IMR-90 (cell line): ENCODE data around the gene NOL4L. TPM values are rescaled to one million over a fixed set of nuclear protein-coding genes. Genes with fewer than 3 reads are reported as not detected.

Experiments
- ATAC-seq: fragments of 200-7000 bp; cut with Tn5 transposase; 2 replicates; pipeline ENCODE4 v1.9.1; 2020; ENCODE audit warnings: low read depth, mild to moderate bottlenecking, moderate library complexity
- BruUV-seq: library from RNA; stranded (reverse); fragments of 400-500 nt; replicated peaks from 2 replicates; lab custom pipeline; 2021; lab: Mats Ljungman, UMichigan
- CTCF ChIA-PET: fragments of 300-600 bp; formaldehyde crosslinking; extraction: SDS; loops from one replicate; lab custom pipeline; 2021; ENCODE audit warnings: antibody characterized with exemption; lab: Yijun Ruan, JAX
- POLR2A ChIA-PET: fragments of 300-600 bp; sonication (Branson Sonifier 250); formaldehyde crosslinking; loops from one replicate; lab custom pipeline; 2022; ENCODE audit warnings: antibody characterized with exemption; ENCODE audit not compliant: unreplicated experiment; lab: Charles Lee
- DNase-seq: peaks from one replicate; pipeline ENCODE4 v3.0.0; 2013
- H2AFZ ChIP-seq: replicated peaks from 2 replicates; pipeline ENCODE3; 2013; ENCODE audit warnings: low read length, mild to moderate bottlenecking; ENCODE audit not compliant: poor library complexity
- H2AK5ac ChIP-seq: 2 replicates; pipeline ENCODE4 v1.6.1; 2013; ENCODE audit warnings: low read depth, low read length, inconsistent platforms
- H2AK9ac ChIP-seq: replicated peaks from 2 replicates; pipeline ENCODE3; 2013; ENCODE audit warnings: mild to moderate bottlenecking, low read depth, low read length, moderate library complexity; ENCODE audit not compliant: poor library complexity
- H2BK120ac ChIP-seq: 2 replicates; pipeline ENCODE4 v1.6.1; 2013; ENCODE audit warnings: low read depth, low read length, inconsistent platforms
- H2BK15ac ChIP-seq: 3 replicates; pipeline ENCODE4 v1.6.1; 2013; ENCODE audit warnings: low read depth, low read length, inconsistent platforms
- H2BK20ac ChIP-seq: 2 replicates; pipeline ENCODE4 v1.6.1; 2013; ENCODE audit warnings: low read depth, mild to moderate bottlenecking, inconsistent platforms, low read length, moderate library complexity
- H2BK5ac ChIP-seq: 2 replicates; pipeline ENCODE4 v1.6.1; 2013; ENCODE audit warnings: mild to moderate bottlenecking, low read depth, low read length, inconsistent platforms; ENCODE audit not compliant: poor library complexity, severe bottlenecking
- H3K14ac ChIP-seq: replicated peaks from 2 replicates; pipeline ENCODE4 v1.6.1; 2013; ENCODE audit warnings: low read depth, low read length, inconsistent platforms
- H3K18ac ChIP-seq: 2 replicates; pipeline ENCODE4 v1.6.1; 2013; ENCODE audit warnings: low read depth, low read length, control low read depth
- H3K23ac ChIP-seq: 2 replicates; pipeline ENCODE4 v1.6.1; 2013; ENCODE audit warnings: low read depth, low read length, inconsistent platforms
- H3K27ac ChIP-seq: 2 replicates; pipeline ENCODE4 v1.5.1; 2013; ENCODE audit warnings: mild to moderate bottlenecking, control low read depth, low read length; ENCODE audit not compliant: insufficient read depth
- H3K27me3 ChIP-seq: 2 replicates; pipeline ENCODE4 v1.6.1; 2013; ENCODE audit warnings: low read length; ENCODE audit not compliant: control insufficient read depth, insufficient read depth
- H3K36me3 ChIP-seq: 2 replicates; pipeline ENCODE4 v1.6.1; 2013; ENCODE audit warnings: low read length, mixed read lengths; ENCODE audit not compliant: control insufficient read depth, insufficient read depth
- H3K4ac ChIP-seq: 2 replicates; pipeline ENCODE4 v1.6.1; 2013; ENCODE audit warnings: low read depth, low read length, inconsistent platforms
- H3K4me1 ChIP-seq: 2 replicates; pipeline ENCODE4 v1.6.1; 2013; ENCODE audit warnings: low read length, mixed read lengths; ENCODE audit not compliant: control insufficient read depth, insufficient read depth
- H3K4me2 ChIP-seq: 2 replicates; pipeline ENCODE4 v1.6.1; 2013; ENCODE audit warnings: low read depth, mild to moderate bottlenecking, control low read depth, low read length, moderate library complexity
- H3K4me3 ChIP-seq: 2 replicates; pipeline ENCODE4 v1.5.1; 2013; ENCODE audit warnings: low read depth, mild to moderate bottlenecking, control low read depth, low read length, moderate library complexity; ENCODE audit not compliant: insufficient read depth
- H3K56ac ChIP-seq: 2 replicates; pipeline ENCODE4 v1.6.1; 2013; ENCODE audit warnings: low read length, inconsistent platforms; ENCODE audit not compliant: insufficient read depth; ENCODE audit errors: extremely low read depth
- H3K79me1 ChIP-seq, 2 experiments: 2 replicates each; pipeline ENCODE4 v1.6.1; 2013; ENCODE audit warnings: low read length in 2 of 2, inconsistent platforms in 1 of 2, low read depth in 1 of 2
- H3K9ac ChIP-seq: 2 replicates; pipeline ENCODE4 v1.6.1; 2013; ENCODE audit warnings: low read depth, low read length, control low read depth
- H3K9me1 ChIP-seq: 2 replicates; pipeline ENCODE4 v1.6.1; 2013; ENCODE audit warnings: low read length, inconsistent platforms; ENCODE audit not compliant: insufficient read depth
- H3K9me3 ChIP-seq: 2 replicates; pipeline ENCODE4 v1.6.1; 2013; ENCODE audit warnings: low read length; ENCODE audit not compliant: control insufficient read depth, insufficient read depth
- H4K20me1 ChIP-seq: 2 replicates; pipeline ENCODE4 v1.6.1; 2013; ENCODE audit warnings: low read length, inconsistent platforms; ENCODE audit not compliant: insufficient read depth
- H4K5ac ChIP-seq: 2 replicates; pipeline ENCODE4 v1.6.1; 2013; ENCODE audit warnings: mild to moderate bottlenecking, low read depth, low read length, control low read depth
- H4K8ac ChIP-seq, 2 experiments: 2 replicates each; pipeline ENCODE4 v1.6.1; 2013; ENCODE audit warnings: low read depth in 2 of 2, low read length in 2 of 2, control low read depth in 1 of 2, inconsistent platforms in 1 of 2
- H4K91ac ChIP-seq: 2 replicates; pipeline ENCODE4 v1.6.1; 2013; ENCODE audit warnings: low read depth, low read length, inconsistent platforms; ENCODE audit not compliant: insufficient read depth
- CEBPB ChIP-seq: IDR thresholded peaks from 2 replicates; pipeline ENCODE4 v1.6.1; 2012; ENCODE audit warnings: low read depth, low read length, improper control_type of control experiment
- CHD1 ChIP-seq: IDR thresholded peaks from 2 replicates; pipeline ENCODE4 v1.6.1; 2012; ENCODE audit warnings: low read depth, low read length, improper control_type of control experiment
- FOS ChIP-seq: fragments of 150-350 bp; IDR thresholded peaks from 2 replicates; pipeline ENCODE4 v1.6.1; 2016; ENCODE audit warnings: low read depth, low read length
- MAZ ChIP-seq: IDR thresholded peaks from 2 replicates; pipeline ENCODE4 v1.6.1; 2012; ENCODE audit warnings: low read depth, mild to moderate bottlenecking, low read length, improper control_type of control experiment, moderate library complexity, borderline replicate concordance
- MXI1 ChIP-seq: IDR thresholded peaks from 2 replicates; pipeline ENCODE4 v1.6.1; 2012; ENCODE audit warnings: low read depth, mild to moderate bottlenecking, low read length, moderate library complexity, borderline replicate concordance
- NFE2L2 ChIP-seq: fragments of 150-350 bp; IDR thresholded peaks from 2 replicates; pipeline ENCODE4 v1.6.1; 2016; ENCODE audit warnings: low read depth, mild to moderate bottlenecking, low read length
- POLR2A ChIP-seq: IDR thresholded peaks from 2 replicates; pipeline ENCODE4 v1.6.1; 2012; ENCODE audit warnings: mild to moderate bottlenecking, low read depth, low read length
- RAD21 ChIP-seq: IDR thresholded peaks from 2 replicates; pipeline ENCODE4 v1.6.1; 2012; ENCODE audit warnings: low read length, improper control_type of control experiment
- RCOR1 ChIP-seq: IDR thresholded peaks from 2 replicates; pipeline ENCODE4 v1.6.1; 2012; ENCODE audit warnings: mild to moderate bottlenecking, low read length, improper control_type of control experiment; ENCODE audit not compliant: insufficient replicate concordance
- RFX5 ChIP-seq: IDR thresholded peaks from 2 replicates; pipeline ENCODE4 v1.8.0; 2012; ENCODE audit warnings: low read depth, mild to moderate bottlenecking, low read length, moderate library complexity
- SMC3 ChIP-seq: fragments of 150-350 bp; IDR thresholded peaks from 2 replicates; pipeline ENCODE4 v1.6.1; 2016; ENCODE audit warnings: low read depth, mild to moderate bottlenecking, antibody characterized with exemption, low read length, moderate library complexity
- WGBS, 2 experiments: methylation state at CpG; one replicate each; pipeline versions ENCODE4 v1.1.5 to v1.1.7; 2013; ENCODE audit warnings: missing lambda C conversion rate in 2 of 2; ENCODE audit not compliant: insufficient read length in 1 of 2; ENCODE audit errors: extremely low coverage in 2 of 2; 5-methylcytosine and 5-hydroxymethylcytosine counted together
- dilution Hi-C: fragments of 300-500 bp; cut with HindIII; formaldehyde crosslinking; loops from one replicate; pipeline ENCODE4 v1.14.3; 2018; ENCODE audit warnings: low sequenced_read_pairs; ENCODE audit not compliant: unreplicated experiment
- in situ Hi-C: fragments of 300-500 bp; cut with MboI; formaldehyde crosslinking; loops from 3 replicates; pipeline ENCODE4 v1.14.3; 2019; ENCODE audit warnings: low sequenced_read_pairs, inconsistent platforms, mixed read lengths
- intact Hi-C: fragments of 100-400 bp; cut with micrococcal nuclease; formaldehyde crosslinking; loops from 2 replicates; pipeline ENCODE4 v1.10.0; 2022
- polyA plus RNA-seq, 3 experiments: library from polyadenylated mRNA; depleted of rRNA; stranded (reverse); fragments of >200 nt; gene quantifications; 2 replicates each; pipeline ENCODE4 v1.2.3, GENCODE V29; 2012; ENCODE audit warnings: low replicate concordance in 1 of 3
- total RNA-seq: library from RNA; depleted of rRNA; stranded (reverse); fragments of >200 nt; gene quantifications from 2 replicates; pipeline ENCODE4 v1.2.3, GENCODE V29; 2012
- TF ChIP-seq, protein P1 (sequence below): fragments of 150-350 bp; IDR thresholded peaks from 2 replicates; pipeline ENCODE4 v1.6.1; 2017; ENCODE audit warnings: mild to moderate bottlenecking, antibody characterized with exemption, low read length, low read depth
- TF ChIP-seq, protein P2 (sequence below): fragments of 150-350 bp; IDR thresholded peaks from 2 replicates; pipeline ENCODE4 v1.6.1; 2016; ENCODE audit warnings: low read depth, mild to moderate bottlenecking, low read length, moderate library complexity, borderline replicate concordance
- TF ChIP-seq, protein P3 (sequence below): conservative IDR thresholded peaks from 2 replicates; pipeline ENCODE4 v1.5.1; 2012; ENCODE audit warnings: mild to moderate bottlenecking, low read depth, low read length, improper control_type of control experiment

NOL4L gene
- total and polyA plus RNA-seq, 2 of the 4 experiments (the other 2 are of a cell fraction), result 4.7 to 13.3 TPM

DNA sequence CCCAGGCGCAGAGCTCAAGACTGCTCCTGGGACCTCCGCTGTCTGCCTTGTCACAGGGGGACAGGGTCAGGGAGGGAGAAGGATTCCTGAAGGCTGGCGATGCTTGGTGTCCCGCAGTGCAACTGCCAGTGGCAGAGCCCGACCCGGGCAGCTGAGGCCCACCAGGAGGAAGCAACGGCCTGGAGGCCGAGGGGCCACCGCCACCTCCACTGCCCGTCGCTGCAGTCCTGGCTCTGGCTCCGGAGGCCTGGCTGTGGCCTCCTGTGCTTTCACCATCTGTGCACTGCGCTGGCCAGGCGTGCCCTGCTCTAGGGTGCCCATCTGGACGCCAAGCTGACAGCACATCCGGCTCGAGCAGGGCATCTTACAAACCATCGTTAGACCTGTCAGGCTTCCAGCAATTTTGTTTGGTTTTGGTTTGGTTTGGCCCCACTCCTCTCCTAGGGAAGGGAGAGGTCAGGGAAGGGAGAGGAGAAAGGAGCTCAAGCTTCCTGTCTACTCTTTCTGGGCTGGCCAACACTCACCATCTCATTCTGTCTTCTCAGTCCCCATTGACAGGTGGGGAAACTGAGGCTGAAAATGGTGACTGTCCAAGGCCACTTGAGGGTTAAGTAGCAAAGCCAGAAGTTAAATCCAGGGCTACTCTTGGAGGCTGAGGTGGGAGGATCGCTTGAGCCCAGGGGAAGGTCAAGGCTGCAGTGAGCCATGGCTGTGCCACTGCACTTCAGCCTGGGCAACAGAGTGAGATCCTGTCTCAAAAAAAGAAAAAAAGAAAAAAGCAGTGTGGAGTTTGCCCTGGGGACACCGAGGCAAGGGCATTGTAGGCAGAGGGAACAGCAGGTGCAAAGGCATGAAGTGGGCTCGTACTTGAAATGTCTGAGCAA lies 37.7 kb upstream of the NOL4L start:
- H3K36me3 ChIP-seq, result no peaks in the 10 kb centered on the region
- H3K4me2 ChIP-seq, result no peak overlapping the region
- no peak for ATAC-seq
- H3K79me1 ChIP-seq, result no peaks in the 10 kb centered on the region
- no peak overlapping the region for H3K14ac ChIP-seq
- no peak overlapping the region for H2BK20ac ChIP-seq
- no peaks in the 10 kb centered on the region for H4K20me1 ChIP-seq
- H4K5ac ChIP-seq, result no peak overlapping the region
- H2AK5ac ChIP-seq, result no peak overlapping the region
- no peak overlapping the region for H2BK5ac ChIP-seq
- no peak overlapping the region for H3K18ac ChIP-seq
- H4K8ac ChIP-seq, result no peak overlapping the region
- WGBS, 2 experiments, result 82% methylated on average over 11 of the region's 21 CpGs; no CpG with 5 or more reads in 1 of the 2 experiments
- dilution Hi-C loops, result no loop called here
- in situ Hi-C loops, result no loop called here
- ChIA-PET CTCF (no interaction called here), POLR2A (no interaction called here)
- H3K9ac ChIP-seq, result no peak overlapping the region
- no peak overlapping the region for H3K4me3 ChIP-seq
- no peaks in the 10 kb centered on the region for H3K9me3 ChIP-seq
- H3K56ac ChIP-seq, result no peak overlapping the region
- intact Hi-C loops, result loop anchor here (10.0 kb wide), 1 partner anchor 62 kb away; no protein-coding TSS in a partner anchor
- no peak overlapping the region for H2BK15ac ChIP-seq
- H2BK120ac ChIP-seq, result no peak overlapping the region
- H3K27me3 ChIP-seq, result peaks cover 51% of the 10 kb centered on the region
- no peaks in the 10 kb centered on the region for H3K9me1 ChIP-seq
- BruUV-seq, result no TSS peak
- no peak for DNase-seq
- no peak overlapping the region for H4K91ac ChIP-seq
- H2AK9ac ChIP-seq, result no peak overlapping the region
- H2AFZ ChIP-seq, result no peak overlapping the region
- H3K4me1 ChIP-seq, result peaks cover 1% of the 10 kb centered on the region; the same call in 1 of the 2 replicates
- H3K23ac ChIP-seq, result no peak overlapping the region
- H3K27ac ChIP-seq, result no peak overlapping the region
- TF ChIP-seq, protein P1, sequence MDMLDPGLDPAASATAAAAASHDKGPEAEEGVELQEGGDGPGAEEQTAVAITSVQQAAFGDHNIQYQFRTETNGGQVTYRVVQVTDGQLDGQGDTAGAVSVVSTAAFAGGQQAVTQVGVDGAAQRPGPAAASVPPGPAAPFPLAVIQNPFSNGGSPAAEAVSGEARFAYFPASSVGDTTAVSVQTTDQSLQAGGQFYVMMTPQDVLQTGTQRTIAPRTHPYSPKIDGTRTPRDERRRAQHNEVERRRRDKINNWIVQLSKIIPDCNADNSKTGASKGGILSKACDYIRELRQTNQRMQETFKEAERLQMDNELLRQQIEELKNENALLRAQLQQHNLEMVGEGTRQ, result no peak
- TF ChIP-seq SMC3, result no peak
- TF ChIP-seq RAD21, result no peak
- TF ChIP-seq, protein P2, sequence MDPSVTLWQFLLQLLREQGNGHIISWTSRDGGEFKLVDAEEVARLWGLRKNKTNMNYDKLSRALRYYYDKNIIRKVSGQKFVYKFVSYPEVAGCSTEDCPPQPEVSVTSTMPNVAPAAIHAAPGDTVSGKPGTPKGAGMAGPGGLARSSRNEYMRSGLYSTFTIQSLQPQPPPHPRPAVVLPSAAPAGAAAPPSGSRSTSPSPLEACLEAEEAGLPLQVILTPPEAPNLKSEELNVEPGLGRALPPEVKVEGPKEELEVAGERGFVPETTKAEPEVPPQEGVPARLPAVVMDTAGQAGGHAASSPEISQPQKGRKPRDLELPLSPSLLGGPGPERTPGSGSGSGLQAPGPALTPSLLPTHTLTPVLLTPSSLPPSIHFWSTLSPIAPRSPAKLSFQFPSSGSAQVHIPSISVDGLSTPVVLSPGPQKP, result no peak
- TF ChIP-seq CHD1, result no peak
- no peak for TF ChIP-seq FOS
- TF ChIP-seq MAZ, result no peak
- no peak for TF ChIP-seq CEBPB
- no peak for TF ChIP-seq RCOR1
- TF ChIP-seq, protein P3, sequence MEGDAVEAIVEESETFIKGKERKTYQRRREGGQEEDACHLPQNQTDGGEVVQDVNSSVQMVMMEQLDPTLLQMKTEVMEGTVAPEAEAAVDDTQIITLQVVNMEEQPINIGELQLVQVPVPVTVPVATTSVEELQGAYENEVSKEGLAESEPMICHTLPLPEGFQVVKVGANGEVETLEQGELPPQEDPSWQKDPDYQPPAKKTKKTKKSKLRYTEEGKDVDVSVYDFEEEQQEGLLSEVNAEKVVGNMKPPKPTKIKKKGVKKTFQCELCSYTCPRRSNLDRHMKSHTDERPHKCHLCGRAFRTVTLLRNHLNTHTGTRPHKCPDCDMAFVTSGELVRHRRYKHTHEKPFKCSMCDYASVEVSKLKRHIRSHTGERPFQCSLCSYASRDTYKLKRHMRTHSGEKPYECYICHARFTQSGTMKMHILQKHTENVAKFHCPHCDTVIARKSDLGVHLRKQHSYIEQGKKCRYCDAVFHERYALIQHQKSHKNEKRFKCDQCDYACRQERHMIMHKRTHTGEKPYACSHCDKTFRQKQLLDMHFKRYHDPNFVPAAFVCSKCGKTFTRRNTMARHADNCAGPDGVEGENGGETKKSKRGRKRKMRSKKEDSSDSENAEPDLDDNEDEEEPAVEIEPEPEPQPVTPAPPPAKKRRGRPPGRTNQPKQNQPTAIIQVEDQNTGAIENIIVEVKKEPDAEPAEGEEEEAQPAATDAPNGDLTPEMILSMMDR, result no peak
- no peak for TF ChIP-seq NFE2L2
- TF ChIP-seq RFX5, result no peak
- no peak for TF ChIP-seq MXI1
- TF ChIP-seq POLR2A, result no peak
- no peak overlapping the region for H3K4ac ChIP-seq
